Measurements from ENCODE around the gene DAPK1.

GRCh38 chr9:87611776-87612175, 114.1 kb downstream of the DAPK1 start:
- TF ChIP-seq EZH2 (IDR thresholded peaks at IDR 0.05; ENCODE audit: borderline replicate concordance): no peak
- no peak for TF ChIP-seq EZH2phosphoT487 (IDR thresholded peaks at IDR 0.05; ENCODE audit: low read depth, severe bottlenecking, unreplicated experiment)
- TF ChIP-seq, protein P1, sequence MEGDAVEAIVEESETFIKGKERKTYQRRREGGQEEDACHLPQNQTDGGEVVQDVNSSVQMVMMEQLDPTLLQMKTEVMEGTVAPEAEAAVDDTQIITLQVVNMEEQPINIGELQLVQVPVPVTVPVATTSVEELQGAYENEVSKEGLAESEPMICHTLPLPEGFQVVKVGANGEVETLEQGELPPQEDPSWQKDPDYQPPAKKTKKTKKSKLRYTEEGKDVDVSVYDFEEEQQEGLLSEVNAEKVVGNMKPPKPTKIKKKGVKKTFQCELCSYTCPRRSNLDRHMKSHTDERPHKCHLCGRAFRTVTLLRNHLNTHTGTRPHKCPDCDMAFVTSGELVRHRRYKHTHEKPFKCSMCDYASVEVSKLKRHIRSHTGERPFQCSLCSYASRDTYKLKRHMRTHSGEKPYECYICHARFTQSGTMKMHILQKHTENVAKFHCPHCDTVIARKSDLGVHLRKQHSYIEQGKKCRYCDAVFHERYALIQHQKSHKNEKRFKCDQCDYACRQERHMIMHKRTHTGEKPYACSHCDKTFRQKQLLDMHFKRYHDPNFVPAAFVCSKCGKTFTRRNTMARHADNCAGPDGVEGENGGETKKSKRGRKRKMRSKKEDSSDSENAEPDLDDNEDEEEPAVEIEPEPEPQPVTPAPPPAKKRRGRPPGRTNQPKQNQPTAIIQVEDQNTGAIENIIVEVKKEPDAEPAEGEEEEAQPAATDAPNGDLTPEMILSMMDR (IDR thresholded peaks at IDR 0.05; ENCODE audit: poor library complexity): no peak
